ENCODE data around the gene INSR. TPM values are rescaled to one million over a fixed set of nuclear protein-coding genes. Genes with fewer than 3 reads are reported as not detected.
"Not testable (repeated sequence)": the region's sequence is repeated elsewhere in the genome, so short reads cannot be mapped to it uniquely, and the experiment has no call there.

Gene INSR
- total RNA-seq, 2 experiments from 2014 or later, result 0.90 to 1.3 TPM

GRCh38 chr19:7088999-7089398 lies 205.2 kb downstream of the INSR start:
- H3K27me3 Mint-ChIP-seq, result no peaks in the 10 kb centered on the region
- peaks cover 57% of the 10 kb centered on the region for H3K9me3 Mint-ChIP-seq
- peaks cover 46% of the 10 kb centered on the region for H3K36me3 Mint-ChIP-seq (ENCODE audit: low read depth)
- CTCF ChIA-PET, result no interaction called here
- DNase-seq, result no peak
- POLR2A ChIA-PET, result no interaction called here
- H3K4me1 Mint-ChIP-seq, result no peaks in the 10 kb centered on the region
- no peak overlapping the region for H3K4me3 Mint-ChIP-seq
- no peak overlapping the region for H3K27ac Mint-ChIP-seq

GRCh38 chr19:7083076-7083956 lies 210.9 kb downstream of the INSR start:
- H3K27ac Mint-ChIP-seq, result peak overlapping the region; percentile 40

GRCh38 chr19:7078008-7078407 lies 216.2 kb downstream of the INSR start:
- Mint-ChIP-seq H3K4me1 (no peaks in the 10 kb centered on the region), H3K27ac (no peak overlapping the region), H3K9me3 (peaks cover 45% of the 10 kb centered on the region), H3K27me3 (no peaks in the 10 kb centered on the region), H3K36me3 (ENCODE audit: low read depth) (peaks cover 95% of the 10 kb centered on the region), H3K4me3 (no peak overlapping the region)
- no peak for DNase-seq
- POLR2A ChIA-PET, result interaction anchor here (0.6 to 0.9 kb wide), 2 partner anchors 8 to 21 kb away, joined by 3 read pairs; partner anchors contain the start of gene ZNF557
- CTCF ChIA-PET, result interaction anchor here (0.7 kb wide), 1 partner anchor 267 kb away, joined by 4 read pairs; no protein-coding TSS in a partner anchor

More at GRCh38 chr19:7083076-7083956, 210.9 kb downstream of the INSR start:
- Mint-ChIP-seq H3K4me1 (no peaks in the 10 kb centered on the region), H3K36me3 (ENCODE audit: low read depth) (peaks cover 81% of the 10 kb centered on the region), H3K4me3 (no peak overlapping the region), H3K9me3 (peaks cover 60% of the 10 kb centered on the region), H3K27me3 (no peaks in the 10 kb centered on the region)
- ChIA-PET CTCF (no interaction called here), POLR2A (interaction anchor here (1.2 kb wide), 1 partner anchor 14 kb away, joined by 3 read pairs; the partner anchor contains the start of gene ZNF557)
- DNase-seq, result no peak

GRCh38 chr19:7076151-7076550 lies 218.1 kb downstream of the INSR start:
- ChIA-PET CTCF (no interaction called here), POLR2A (no interaction called here)
- H3K27ac Mint-ChIP-seq, result no peak overlapping the region
- peaks cover 40% of the 10 kb centered on the region for H3K9me3 Mint-ChIP-seq
- DNase-seq, result no peak
- no peak overlapping the region for H3K4me3 Mint-ChIP-seq
- peaks cover 6% of the 10 kb centered on the region for H3K4me1 Mint-ChIP-seq
- peaks cover 89% of the 10 kb centered on the region for H3K36me3 Mint-ChIP-seq (ENCODE audit: low read depth)
- no peaks in the 10 kb centered on the region for H3K27me3 Mint-ChIP-seq

- POLR2A ChIA-PET, result no interaction called here
- Mint-ChIP-seq H3K27ac (no peak overlapping the region), H3K36me3 (ENCODE audit: low read depth) (peaks cover 88% of the 10 kb centered on the region), H3K4me3 (no peak overlapping the region), H3K4me1 (peaks cover 17% of the 10 kb centered on the region), H3K27me3 (no peaks in the 10 kb centered on the region), H3K9me3 (peaks cover 30% of the 10 kb centered on the region)
- no peak for DNase-seq
- CTCF ChIA-PET, result interaction anchor here (0.6 kb wide), 1 partner anchor 814 kb away, joined by 3 read pairs; no protein-coding TSS in a partner anchor
Measured at GRCh38 chr19:7074705-7075282, 219.4 kb downstream of the INSR start.

- Mint-ChIP-seq H3K4me3 (peak overlapping the region; percentile 43), H3K36me3 (ENCODE audit: low read depth) (peaks cover 73% of the 10 kb centered on the region), H3K27me3 (no peaks in the 10 kb centered on the region), H3K27ac (no peak overlapping the region), H3K9me3 (peaks cover 16% of the 10 kb centered on the region), H3K4me1 (peaks cover 24% of the 10 kb centered on the region)
- POLR2A ChIA-PET, result no interaction called here
- no peak for DNase-seq
- CTCF ChIA-PET, result no interaction called here
Measured at GRCh38 chr19:7072541-7072940, 221.7 kb downstream of the INSR start.

GRCh38 chr19:7069904-7070226 lies 224.3 kb downstream of the INSR start:
- H3K9me3 Mint-ChIP-seq, result peaks cover 10% of the 10 kb centered on the region
- ChIA-PET POLR2A (interaction anchor here (1.0 to 3.1 kb wide), 15 partner anchors 8 to 799 kb away, joined by 3 to 38 read pairs (median 4); partner anchors contain the start of genes ARHGEF18, GPR108, PET100 and SH2D3A), CTCF (interaction anchor here (0.8 to 3.3 kb wide), 4 partner anchors 29 to 207 kb away, joined by 3 to 11 read pairs (median 5); no protein-coding TSS in a partner anchor)
- peak overlapping the region; percentile 96 for H3K4me3 Mint-ChIP-seq
- H3K27ac Mint-ChIP-seq, result peak overlapping the region; percentile 91
- peaks cover 47% of the 10 kb centered on the region for H3K36me3 Mint-ChIP-seq (ENCODE audit: low read depth)
- DNase-seq, result no peak
- H3K4me1 Mint-ChIP-seq, result peaks cover 24% of the 10 kb centered on the region
- H3K27me3 Mint-ChIP-seq, result no peaks in the 10 kb centered on the region

- Mint-ChIP-seq H3K4me1 (peaks cover 24% of the 10 kb centered on the region), H3K36me3 (ENCODE audit: low read depth) (peaks cover 41% of the 10 kb centered on the region), H3K9me3 (peaks cover 10% of the 10 kb centered on the region), H3K4me3 (peak within 1 kb of the TSS; percentile 96), H3K27me3 (no peaks in the 10 kb centered on the region), H3K27ac (peak within 1 kb of the TSS; percentile 91)
- ChIA-PET POLR2A (interaction anchor here (0.9 to 3.1 kb wide), 15 partner anchors 9 to 800 kb away, joined by 3 to 38 read pairs (median 4); partner anchors contain the start of genes ARHGEF18, GPR108, PET100 and SH2D3A), CTCF (interaction anchor here (0.8 to 3.3 kb wide), 6 partner anchors 30 to 933 kb away, joined by 3 to 12 read pairs (median 6); no protein-coding TSS in a partner anchor)
- peak; percentile 99 for DNase-seq
Measured at GRCh38 chr19:7069042-7069903, 224.9 kb downstream of the INSR start, which contains the start of gene ZNF557. TSS of gene ZNF557 (plus strand) at chr19:7069703. CDS start at chr19:7075075, 5,372 bp downstream.

- ChIA-PET CTCF (interaction anchor here (1.0 to 3.3 kb wide), 5 partner anchors 31 to 934 kb away, joined by 3 to 12 read pairs (median 7); no protein-coding TSS in a partner anchor), POLR2A (interaction anchor here (0.9 to 3.1 kb wide), 10 partner anchors 13 to 800 kb away, joined by 3 to 38 read pairs (median 4); partner anchors contain the start of genes ARHGEF18 and SH2D3A)
- Mint-ChIP-seq H3K4me1 (peaks cover 24% of the 10 kb centered on the region), H3K4me3 (peak overlapping the region; percentile 96), H3K27ac (peak overlapping the region; percentile 91), H3K9me3 (peaks cover 8% of the 10 kb centered on the region), H3K36me3 (ENCODE audit: low read depth) (peaks cover 34% of the 10 kb centered on the region), H3K27me3 (no peaks in the 10 kb centered on the region)
- DNase-seq, result no peak
Measured at GRCh38 chr19:7068599-7068998, 225.6 kb downstream of the INSR start.

- ChIA-PET POLR2A (interaction anchor here (3.1 kb wide), 1 partner anchor 31 kb away, joined by 38 read pairs; no protein-coding TSS in a partner anchor), CTCF (interaction anchor here (1.7 to 3.3 kb wide), 3 partner anchors 32 to 55 kb away, joined by 4 to 12 read pairs (median 11); no protein-coding TSS in a partner anchor)
- Mint-ChIP-seq H3K4me1 (peaks cover 24% of the 10 kb centered on the region), H3K27me3 (no peaks in the 10 kb centered on the region), H3K9me3 (peaks cover 6% of the 10 kb centered on the region), H3K36me3 (ENCODE audit: low read depth) (peaks cover 28% of the 10 kb centered on the region), H3K27ac (no peak overlapping the region), H3K4me3 (no peak overlapping the region)
- DNase-seq, result no peak
Measured at GRCh38 chr19:7067716-7068115, 226.5 kb downstream of the INSR start.

- H3K4me3 Mint-ChIP-seq, DNase-seq, H3K27ac Mint-ChIP-seq, CTCF ChIA-PET, H3K9me3 Mint-ChIP-seq, H3K27me3 Mint-ChIP-seq, POLR2A ChIA-PET: not testable (repeated sequence)
- Mint-ChIP-seq H3K4me1 (peaks cover 19% of the 10 kb centered on the region), H3K36me3 (ENCODE audit: low read depth) (peaks cover 22% of the 10 kb centered on the region)
Measured at GRCh38 chr19:7067122-7067521, 227.1 kb downstream of the INSR start.

GRCh38 chr19:7063764-7064418 lies 230.3 kb downstream of the INSR start:
- Mint-ChIP-seq H3K9me3 (peaks cover under 1% of the 10 kb centered on the region), H3K27me3 (no peaks in the 10 kb centered on the region), H3K4me3 (no peak overlapping the region), H3K4me1 (peaks cover 4% of the 10 kb centered on the region), H3K27ac (no peak overlapping the region), H3K36me3 (ENCODE audit: low read depth) (peaks cover under 1% of the 10 kb centered on the region)
- DNase-seq, result no peak
- CTCF ChIA-PET, result no interaction called here
- POLR2A ChIA-PET, result no interaction called here
